Kidney capillary endothelial cell (primary cell): ENCODE results near the gene ULK2.

Source experiments
- DNase-seq: peaks from one replicate; pipeline ENCODE4 v3.0.0-alpha.2; 2018; ENCODE audit warnings: low spot score

Gene ULK2

GRCh38 chr17:19747159-19747719 is 120.5 kb downstream of the ULK2 start:
- DNase-seq, result no peak

- DNase-seq, result no peak
These were observed 121.2 kb downstream of the ULK2 start for GRCh38 chr17:19746517-19746916.

- DNase-seq, result peak; percentile 74
These were observed 122.6 kb downstream of the ULK2 start for GRCh38 chr17:19744922-19745757.

GRCh38 chr17:19744492-19744891 is 123.2 kb downstream of the ULK2 start:
- no peak for DNase-seq

GRCh38 chr17:19743101-19744100 is 124.3 kb downstream of the ULK2 start:
- no peak for DNase-seq

- DNase-seq, result no peak
These were observed 125.2 kb downstream of the ULK2 start for GRCh38 chr17:19742495-19742894.

GRCh38 chr17:19741832-19742457 is 125.8 kb downstream of the ULK2 start:
- no peak for DNase-seq

- DNase-seq, result no peak
These were observed 126.8 kb downstream of the ULK2 start for GRCh38 chr17:19740933-19741332.

GRCh38 chr17:19739241-19740201 is 128.2 kb downstream of the ULK2 start:
- no peak for DNase-seq

GRCh38 chr17:19738757-19739156 is 129.0 kb downstream of the ULK2 start:
- no peak for DNase-seq

GRCh38 chr17:19738073-19738449 is 129.7 kb downstream of the ULK2 start:
- no peak for DNase-seq

GRCh38 chr17:19737305-19738072 is 130.2 kb downstream of the ULK2 start:
- no peak for DNase-seq

GRCh38 chr17:19736071-19736470 is 131.7 kb downstream of the ULK2 start:
- DNase-seq, result no peak

- DNase-seq, result no peak
These were observed 133.7 kb downstream of the ULK2 start for GRCh38 chr17:19733953-19734526.

GRCh38 chr17:19731626-19732025 is 136.1 kb downstream of the ULK2 start:
- no peak for DNase-seq

- DNase-seq, result no peak
These were observed 136.9 kb downstream of the ULK2 start for GRCh38 chr17:19730843-19731242.

- no peak for DNase-seq
These were observed 137.8 kb downstream of the ULK2 start for GRCh38 chr17:19729900-19730299.

- peak; percentile 26 for DNase-seq
These were observed 139.6 kb downstream of the ULK2 start for GRCh38 chr17:19728084-19728495.

- no peak for DNase-seq
These were observed 140.1 kb downstream of the ULK2 start for GRCh38 chr17:19727501-19728078.
